Muscle of arm (tissue), 14 donors: Measurements from ENCODE around the gene XPO5. TPM values are rescaled to one million over a fixed set of nuclear protein-coding genes. Genes with fewer than 3 reads are reported as not detected.

ENCODE experiments used
- DNase-seq: peaks from one replicate; pipeline ENCODE4 v3.0.0-alpha.2; 2013
- long read RNA-seq, 11 donors: transcript quantifications; one replicate each; lab custom pipeline, GENCODE V29; 2026
- polyA plus RNA-seq, 12 donors: library from polyadenylated mRNA; unstranded; fragments of 120-200 nt; gene quantifications; one replicate each; pipeline ENCODE4 v1.2.1, GENCODE V29; 2013; ENCODE audit not compliant: insufficient read length in 12 of 12

XPO5 gene
- polyA plus RNA-seq = 10 to 100 TPM in 11 of 12 donors, not detected in 1; 22.5 to 39.6 (median 27.7) TPM
- long read RNA-seq, donor 1, full-length matches to known transcripts = 1 of 63 reads
- long read RNA-seq, donor 1, partial matches to known transcripts = 62 of 63 reads
- long read RNA-seq, donor 1, other reads (novel, unspliced or antisense) = 0 of 63 reads
- long read RNA-seq, donor 2, full-length matches to known transcripts = 4 of 4 reads
- long read RNA-seq, donor 2, partial matches to known transcripts = 0 of 4 reads
- long read RNA-seq, donor 2, other reads (novel, unspliced or antisense) = 0 of 4 reads
- long read RNA-seq, donor 3, full-length matches to known transcripts = 1 of 1 reads
- long read RNA-seq, donor 3, partial matches to known transcripts = 0 of 1 reads
- long read RNA-seq, donor 3, other reads (novel, unspliced or antisense) = 0 of 1 reads
- long read RNA-seq, donor 4, full-length matches to known transcripts = 1 of 1 reads
- long read RNA-seq, donor 4, partial matches to known transcripts = 0 of 1 reads
- long read RNA-seq, donor 4, other reads (novel, unspliced or antisense) = 0 of 1 reads
- long read RNA-seq, donor 5, full-length matches to known transcripts = 2 of 36 reads
- long read RNA-seq, donor 5, partial matches to known transcripts = 5 of 36 reads
- long read RNA-seq, donor 5, other reads (novel, unspliced or antisense) = 29 of 36 reads
- long read RNA-seq, donor 6 = 0 reads
- long read RNA-seq, donor 7, full-length matches to known transcripts = 1 of 1 reads
- long read RNA-seq, donor 7, partial matches to known transcripts = 0 of 1 reads
- long read RNA-seq, donor 7, other reads (novel, unspliced or antisense) = 0 of 1 reads
- long read RNA-seq, donor 8, full-length matches to known transcripts = 2 of 12 reads
- long read RNA-seq, donor 8, partial matches to known transcripts = 5 of 12 reads
- long read RNA-seq, donor 8, other reads (novel, unspliced or antisense) = 5 of 12 reads
- long read RNA-seq, donor 9, partial matches to known transcripts = 11 of 17 reads
- long read RNA-seq, donor 9, other reads (novel, unspliced or antisense) = 6 of 17 reads
- long read RNA-seq, donor 10, partial matches to known transcripts = 0 of 1 reads
- long read RNA-seq, donor 10, other reads (novel, unspliced or antisense) = 0 of 1 reads
- long read RNA-seq, donor 11, partial matches to known transcripts = 0 of 2 reads
- long read RNA-seq, donor 11, other reads (novel, unspliced or antisense) = 0 of 2 reads

DNA sequence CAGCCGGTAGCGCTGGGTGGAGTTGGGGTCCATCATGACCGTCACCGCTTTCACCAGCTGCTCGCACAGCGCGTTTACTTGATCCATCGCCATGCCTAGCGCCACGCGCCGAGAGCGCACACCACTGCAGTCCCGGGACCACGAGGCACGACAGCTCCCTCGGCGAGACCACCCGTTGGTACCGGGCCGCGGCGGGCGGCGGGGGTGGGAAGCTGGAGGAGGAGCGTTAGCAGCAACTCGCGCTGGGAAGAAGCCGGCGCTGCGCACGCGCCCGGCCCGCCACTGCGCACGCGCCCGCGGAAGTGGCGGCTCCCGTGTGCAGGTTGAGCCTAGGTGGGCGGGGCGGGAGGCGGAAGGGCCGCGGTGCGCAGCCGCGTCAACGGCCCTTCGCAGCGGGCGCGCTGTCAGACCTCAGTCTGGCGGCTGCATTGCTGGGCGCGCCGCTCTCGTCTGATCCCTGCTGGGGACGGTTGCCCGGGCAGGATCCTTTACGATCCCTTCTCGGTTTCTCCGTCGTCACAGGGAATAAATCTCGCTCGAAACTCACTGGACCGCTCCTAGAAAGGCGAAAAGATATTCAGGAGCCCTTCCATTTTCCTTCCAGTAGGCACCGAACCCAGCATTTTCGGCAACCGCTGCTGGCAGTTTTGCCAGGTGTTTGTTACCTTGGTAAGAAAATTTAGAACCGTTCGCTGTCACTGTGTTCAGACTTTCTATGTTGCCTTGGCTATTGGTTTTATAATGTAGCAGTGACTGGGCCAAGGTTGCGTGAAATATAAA lies at the start of gene XPO5, which contains the start of gene POLH:
XPO5 (minus strand) TSS at position 267 of the 780 bp plus-strand sequence; CDS start at position 93, 174 bp downstream.
POLH (plus strand) TSS at position 414 of the 780 bp plus-strand sequence. CDS start 6,135 bp downstream, outside the sequence.
- peak; percentile 90 for DNase-seq

DNA sequence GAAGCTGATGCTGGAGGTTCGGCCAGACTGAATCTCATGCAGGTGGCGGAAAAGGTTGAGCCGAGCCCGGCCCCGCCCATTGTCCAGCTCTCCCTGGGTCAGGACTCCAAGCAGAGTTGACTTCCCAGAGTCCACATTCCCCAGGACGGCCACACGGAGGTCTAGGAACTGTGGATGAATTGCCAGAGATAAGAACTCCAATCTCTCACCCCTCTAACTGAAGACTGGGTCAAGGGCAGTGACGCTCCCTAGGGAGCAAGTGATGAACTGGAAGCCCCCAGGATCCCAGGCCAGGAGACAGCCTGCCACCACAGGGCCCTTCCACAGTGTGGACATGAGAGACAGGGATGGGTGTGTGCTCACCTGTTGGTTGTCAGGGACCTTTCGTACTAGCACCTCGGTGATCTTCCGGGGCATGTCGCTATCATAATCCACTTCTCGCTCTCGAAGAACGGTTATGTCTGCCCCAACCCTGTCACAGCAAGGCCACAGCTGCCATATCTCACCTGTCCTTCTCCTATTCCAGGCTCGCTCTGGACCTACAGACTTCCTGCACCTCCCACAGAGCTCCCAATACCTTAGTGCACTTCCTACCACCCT lies 49.7 kb upstream of the XPO5 start:
- no peak for DNase-seq

DNA sequence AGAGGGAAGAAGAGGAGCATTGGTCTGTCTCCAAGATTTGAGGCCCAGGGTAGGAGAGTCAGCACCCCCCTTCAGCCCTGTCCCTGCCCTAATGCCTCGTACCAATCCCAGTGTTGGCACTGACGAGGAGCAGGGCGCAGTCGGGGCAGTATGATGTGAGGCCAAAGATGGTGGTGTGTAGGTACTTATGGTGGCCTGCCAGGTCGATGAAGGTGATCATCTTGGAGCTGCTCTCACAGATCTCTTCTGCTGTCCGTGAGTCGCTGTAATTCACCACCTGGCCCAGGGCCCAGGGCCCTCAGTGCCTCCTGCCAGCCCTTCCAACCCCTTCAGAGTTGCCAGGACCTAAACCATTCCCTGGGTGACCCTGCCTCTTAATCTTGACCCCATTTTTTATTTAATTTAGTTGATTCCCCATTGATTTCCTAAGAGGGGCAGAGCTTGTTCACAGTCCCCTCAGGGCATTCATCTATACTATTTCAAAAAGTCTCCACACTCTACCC lies 49.0 kb upstream of the XPO5 start:
- no peak for DNase-seq

DNA sequence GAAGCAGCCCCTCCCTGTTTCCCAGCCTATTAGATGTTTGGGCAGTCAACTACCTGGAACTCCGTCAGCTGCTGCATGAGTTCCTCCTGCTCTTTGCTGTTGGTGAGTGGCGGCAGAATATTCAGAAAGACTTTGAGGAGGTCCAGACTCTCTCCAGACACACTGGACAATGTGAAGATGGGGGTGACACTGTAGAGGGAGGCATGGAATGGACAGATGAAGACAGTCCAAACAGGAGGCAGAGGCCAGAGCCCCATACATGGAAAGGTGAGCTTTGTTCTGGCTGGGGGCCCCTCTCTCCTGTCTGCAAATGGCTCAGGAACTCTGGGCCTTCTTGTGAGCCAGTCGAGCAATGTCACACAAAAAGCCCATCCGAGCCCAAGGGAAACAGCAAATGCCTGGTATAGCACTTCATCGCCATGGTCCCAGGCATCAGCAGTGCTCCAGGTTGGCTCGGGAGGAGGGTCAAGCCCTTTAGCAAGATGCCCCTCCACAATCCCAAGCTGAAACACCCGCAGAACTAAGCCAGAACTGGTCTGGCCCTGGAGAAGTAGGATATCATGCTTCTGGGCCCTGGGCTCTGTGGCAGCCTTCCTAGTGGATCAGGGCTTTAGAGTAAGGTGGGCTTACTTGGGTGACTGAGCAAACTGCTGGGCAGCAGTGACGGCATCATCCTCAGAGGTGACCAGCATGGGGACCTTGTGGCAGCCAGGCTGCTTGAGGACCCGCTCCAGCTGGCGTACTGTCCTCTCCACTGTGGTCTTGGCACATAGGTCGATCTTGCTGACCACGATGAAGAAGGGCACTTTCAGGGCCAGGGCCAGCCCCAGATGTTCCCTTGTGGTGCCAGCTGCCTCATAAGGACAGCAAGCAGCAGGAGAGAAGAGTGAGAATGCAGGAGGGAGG lies 48.3 kb upstream of the XPO5 start:
- DNase-seq = no peak

GRCh38 chr6:43622541-43622940 lies 46.7 kb upstream of the XPO5 start:
- DNase-seq = no peak

- no peak for DNase-seq
Observed at GRCh38 chr6:43621836-43622180, 46.0 kb upstream of the XPO5 start.

DNA sequence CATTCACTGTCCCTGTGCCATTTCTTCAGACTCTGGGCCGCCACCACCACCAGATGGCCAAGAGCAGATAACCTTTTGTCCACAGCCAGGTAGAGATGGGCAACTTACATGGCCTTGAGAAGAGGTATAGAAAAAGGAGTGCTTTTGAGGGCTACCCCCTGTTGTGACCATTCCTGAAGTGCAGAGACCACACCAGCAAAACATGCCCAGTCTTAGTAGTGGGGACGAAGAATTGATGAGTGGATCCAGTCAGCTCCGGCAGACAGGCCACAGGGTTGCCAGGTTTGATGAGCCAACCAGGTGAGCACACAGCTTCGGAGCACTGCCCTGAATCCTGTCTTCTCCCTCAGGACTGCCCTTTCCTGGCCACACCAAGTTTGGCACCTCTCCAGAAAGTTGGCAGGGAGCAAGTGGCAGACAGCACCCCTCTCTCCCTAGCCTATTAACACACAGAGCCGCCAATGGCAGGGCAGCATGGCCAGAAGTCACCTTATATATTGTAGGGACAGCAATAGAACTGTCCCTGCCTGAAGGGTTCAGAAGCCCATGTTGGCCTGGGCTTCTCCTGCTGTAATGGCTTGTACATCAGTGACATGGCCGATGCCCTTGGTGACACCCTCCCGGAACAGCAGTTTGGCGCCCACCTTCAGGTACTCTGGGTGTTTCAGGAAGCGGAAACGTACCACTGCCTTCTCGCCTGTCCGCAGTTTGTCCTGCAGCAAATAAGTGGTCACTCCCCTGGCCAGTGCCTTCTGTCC lies 45.4 kb upstream of the XPO5 start:
- DNase-seq = no peak

GRCh38 chr6:43616725-43617472 lies 41.1 kb upstream of the XPO5 start:
- DNase-seq = no peak

- no peak for DNase-seq
Observed at GRCh38 chr6:43614396-43614730, 38.5 kb upstream of the XPO5 start.

DNA sequence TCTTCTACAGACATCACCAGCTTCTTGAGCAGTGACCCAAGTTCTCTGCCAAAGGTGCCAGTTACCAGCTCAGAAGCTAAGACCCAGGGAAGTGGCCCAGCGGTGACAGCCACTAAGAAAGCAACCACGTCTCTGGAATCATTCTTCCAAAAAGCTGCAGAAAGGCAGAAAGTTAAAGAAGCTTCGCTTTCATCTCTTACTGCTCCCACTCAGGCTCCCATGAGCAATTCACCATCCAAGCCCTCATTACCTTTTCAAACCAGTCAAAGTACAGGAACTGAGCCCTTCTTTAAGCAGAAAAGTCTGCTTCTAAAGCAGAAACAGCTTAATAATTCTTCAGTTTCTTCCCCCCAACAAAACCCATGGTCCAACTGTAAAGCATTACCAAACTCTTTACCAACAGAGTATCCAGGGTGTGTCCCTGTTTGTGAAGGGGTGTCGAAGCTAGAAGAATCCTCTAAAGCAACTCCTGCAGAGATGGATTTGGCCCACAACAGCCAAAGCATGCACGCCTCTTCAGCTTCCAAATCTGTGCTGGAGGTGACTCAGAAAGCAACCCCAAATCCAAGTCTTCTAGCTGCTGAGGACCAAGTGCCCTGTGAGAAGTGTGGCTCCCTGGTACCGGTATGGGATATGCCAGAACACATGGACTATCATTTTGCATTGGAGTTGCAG lies 38.0 kb upstream of the XPO5 start:
- DNase-seq = no peak

- DNase-seq = no peak
Observed at GRCh38 chr6:43610431-43610830, 34.6 kb upstream of the XPO5 start.

- no peak for DNase-seq
Observed at GRCh38 chr6:43609402-43609801, 33.6 kb upstream of the XPO5 start.

GRCh38 chr6:43608807-43609206 lies 33.0 kb upstream of the XPO5 start:
- DNase-seq = no peak

- DNase-seq = peak; percentile 68
Observed at GRCh38 chr6:43608310-43608763, 32.5 kb upstream of the XPO5 start.

DNA sequence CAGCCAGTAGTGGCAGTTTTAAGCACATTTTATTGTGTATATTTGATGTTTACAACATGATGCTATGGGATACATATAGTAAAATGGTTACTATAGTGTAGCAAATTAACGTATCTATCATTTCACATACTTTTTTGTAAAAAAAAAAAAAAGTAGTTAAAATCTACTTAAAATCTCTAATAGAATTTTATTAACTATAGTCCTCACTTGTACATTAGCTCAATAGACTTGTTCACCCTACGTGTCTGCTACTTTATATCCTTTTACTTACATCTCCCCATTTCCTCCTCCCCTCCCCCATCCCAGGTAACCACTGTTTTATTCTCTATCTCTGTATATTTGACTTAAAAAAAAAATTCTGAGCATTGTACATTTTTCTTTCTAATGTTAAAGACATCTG lies 30.2 kb upstream of the XPO5 start:
- DNase-seq = no peak

- DNase-seq = no peak
Observed at GRCh38 chr6:43604174-43604573, 28.3 kb upstream of the XPO5 start.

DNA sequence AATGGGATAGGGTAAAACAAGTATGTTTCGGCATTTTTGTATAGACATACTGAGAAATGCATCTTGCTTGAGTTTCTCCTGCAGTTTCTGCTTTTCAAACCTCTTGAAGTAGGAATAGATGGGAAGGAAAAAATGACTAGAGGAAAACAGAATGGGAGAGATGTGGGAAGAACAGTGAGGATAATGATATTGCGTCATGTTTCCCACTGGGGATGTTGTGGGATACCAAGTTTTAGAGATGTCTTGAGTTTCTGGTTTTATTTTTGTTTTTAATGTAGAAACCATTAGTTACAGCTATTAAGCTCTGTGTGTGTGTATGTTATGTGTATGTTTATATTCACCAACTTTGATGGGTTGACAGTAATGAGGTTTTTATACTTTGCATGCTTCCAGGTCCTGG lies 24.8 kb upstream of the XPO5 start:
- no peak for DNase-seq
